WTC11 (cell line): Measurements from ENCODE around the gene FAM25A. TPM values are rescaled to one million over a fixed set of nuclear protein-coding genes. Genes with fewer than 3 reads are reported as not detected.

Experiments
- ATAC-seq: fragments of 200-7000 bp; cut with Tn5 transposase; 2 replicates; pipeline ENCODE4 v1.10.0; 2021; ENCODE audit warnings: mild to moderate bottlenecking, moderate library complexity
- CTCF ChIA-PET: fragments of 300-600 bp; sonication (Branson Sonifier 250); formaldehyde crosslinking; loops from one replicate; lab custom pipeline; 2021; ENCODE audit warnings: antibody characterized with exemption; lab: Charles Lee
- POLR2A ChIA-PET: fragments of 350-600 bp; sonication (Branson Sonifier 250); formaldehyde crosslinking; loops from one replicate; lab custom pipeline; 2021; ENCODE audit warnings: antibody characterized with exemption; lab: Charles Lee
- DNase-seq: peaks from one replicate; pipeline ENCODE4 v3.0.0; 2021; ENCODE audit warnings: low spot score
- H3K27ac Mint-ChIP-seq: 2 replicates; pipeline ENCODE4 v1.8.0; 2021; ENCODE audit warnings: mixed read lengths
- H3K27me3 Mint-ChIP-seq: 2 replicates; pipeline ENCODE4 v1.8.0; 2021; ENCODE audit warnings: low read depth, mild to moderate bottlenecking, moderate library complexity, mixed read lengths
- H3K36me3 Mint-ChIP-seq: 2 replicates; pipeline ENCODE4 v1.8.0; 2021; ENCODE audit warnings: mixed read lengths
- H3K4me1 Mint-ChIP-seq: 2 replicates; pipeline ENCODE4 v1.8.0; 2022; ENCODE audit warnings: mixed read lengths
- H3K4me3 Mint-ChIP-seq: 2 replicates; pipeline ENCODE4 v1.8.0; 2021; ENCODE audit warnings: mild to moderate bottlenecking, moderate library complexity, mixed read lengths
- H3K9me3 Mint-ChIP-seq: 2 replicates; pipeline ENCODE4 v1.8.0; 2021; ENCODE audit warnings: mixed read lengths
- ARID4B ChIP-seq: sonication (generic); formaldehyde crosslinking; IDR thresholded peaks from 2 replicates; pipeline ENCODE4 v1.8.0; 2023; ENCODE audit warnings: missing genetic modification reagents, mild to moderate bottlenecking, borderline replicate concordance
- ATF2 ChIP-seq: sonication (generic); formaldehyde crosslinking; IDR thresholded peaks from 2 replicates; pipeline ENCODE4 v1.8.1; 2022; ENCODE audit warnings: low read depth, missing genetic modification reagents, borderline replicate concordance
- ATF3 ChIP-seq: sonication (generic); formaldehyde crosslinking; conservative IDR thresholded peaks from 2 replicates; pipeline ENCODE4 v1.8.1; 2022; ENCODE audit warnings: mild to moderate bottlenecking, missing genetic modification reagents
- CREB1 ChIP-seq: sonication (generic); formaldehyde crosslinking; IDR thresholded peaks from 2 replicates; pipeline ENCODE4 v1.8.0; 2023; ENCODE audit warnings: mild to moderate bottlenecking, missing genetic modification reagents
- ELF4 ChIP-seq: sonication (generic); formaldehyde crosslinking; IDR thresholded peaks from 2 replicates; pipeline ENCODE4 v1.8.1; 2022; ENCODE audit warnings: low read depth, mild to moderate bottlenecking, moderate library complexity, missing genetic modification reagents
- ERG ChIP-seq: fragments of 250-450 bp; sonication (Bioruptor Pico); IDR thresholded peaks from 2 replicates; pipeline ENCODE4 v1.8.0; 2021; ENCODE audit warnings: mild to moderate bottlenecking
- GABPB1 ChIP-seq: sonication (generic); formaldehyde crosslinking; IDR thresholded peaks from 2 replicates; pipeline ENCODE4 v1.8.1; 2023; ENCODE audit warnings: mild to moderate bottlenecking, missing genetic modification reagents
- IRF1 ChIP-seq: sonication (generic); formaldehyde crosslinking; IDR thresholded peaks from 2 replicates; pipeline ENCODE4 v1.8.0; 2023; ENCODE audit warnings: missing genetic modification reagents
- IRF2 ChIP-seq: sonication (generic); formaldehyde crosslinking; IDR thresholded peaks from 2 replicates; pipeline ENCODE4 v1.8.0; 2022; ENCODE audit warnings: low read depth, missing genetic modification reagents, borderline replicate concordance
- NFATC4 ChIP-seq: fragments of 250-450 bp; sonication (Bioruptor Pico); IDR thresholded peaks from 2 replicates; pipeline ENCODE4 v1.9.0; 2021; ENCODE audit warnings: mild to moderate bottlenecking
- NFE2L1 ChIP-seq: sonication (generic); formaldehyde crosslinking; IDR thresholded peaks from 2 replicates; pipeline ENCODE4 v1.8.1; 2023; ENCODE audit warnings: missing genetic modification reagents
- NR2C2 ChIP-seq: sonication (generic); formaldehyde crosslinking; IDR thresholded peaks from 2 replicates; pipeline ENCODE4 v1.8.0; 2022; ENCODE audit warnings: mild to moderate bottlenecking, missing genetic modification reagents
- PRDM15 ChIP-seq: sonication (generic); formaldehyde crosslinking; IDR thresholded peaks from 2 replicates; pipeline ENCODE4 v1.8.0; 2022; ENCODE audit warnings: missing genetic modification reagents
- RELA ChIP-seq: sonication (generic); formaldehyde crosslinking; IDR thresholded peaks from 2 replicates; pipeline ENCODE4 v1.8.1; 2022; ENCODE audit warnings: missing genetic modification reagents, mild to moderate bottlenecking, borderline replicate concordance
- SMAD3 ChIP-seq: sonication (generic); formaldehyde crosslinking; IDR thresholded peaks from 2 replicates; pipeline ENCODE4 v1.8.0; 2022; ENCODE audit warnings: missing genetic modification reagents, mild to moderate bottlenecking, borderline replicate concordance
- ZMAT4 ChIP-seq: fragments of 250-450 bp; sonication (Bioruptor Pico); IDR thresholded peaks from 2 replicates; pipeline ENCODE4 v1.9.0; 2021; ENCODE audit warnings: mild to moderate bottlenecking
- ZNF219 ChIP-seq: sonication (generic); formaldehyde crosslinking; IDR thresholded peaks from 2 replicates; pipeline ENCODE4 v1.8.0; 2023; ENCODE audit warnings: missing genetic modification reagents, mild to moderate bottlenecking, borderline replicate concordance
- ZNF396 ChIP-seq: fragments of 250-450 bp; sonication (Bioruptor Pico); IDR thresholded peaks from 2 replicates; pipeline ENCODE4 v1.8.0; 2021; ENCODE audit warnings: mild to moderate bottlenecking, moderate library complexity, borderline replicate concordance
- ZNF512 ChIP-seq: sonication (generic); formaldehyde crosslinking; IDR thresholded peaks from 2 replicates; pipeline ENCODE4 v1.8.1; 2022; ENCODE audit warnings: missing genetic modification reagents, borderline replicate concordance
- total RNA-seq: library from RNA; stranded (reverse); gene quantifications from 3 replicates; pipeline ENCODE4 v1.2.3, GENCODE V29; 2021

The FAM25A gene
- total RNA-seq, 1 experiment from 2014 or later: not detected

GRCh38 chr10:87068281-87068680, 48.2 kb downstream of the FAM25A start:
- Mint-ChIP-seq H3K4me1 (no peaks in the 10 kb centered on the region), H3K27me3 (no peaks in the 10 kb centered on the region), H3K9me3 (no peaks in the 10 kb centered on the region), H3K4me3 (no peak overlapping the region), H3K27ac (no peak overlapping the region), H3K36me3 (peaks cover 46% of the 10 kb centered on the region)
- DNase-seq: no peak
- ATAC-seq: no peak
- ChIA-PET POLR2A (no interaction called here), CTCF (no interaction called here)
- no peak for TF ChIP-seq ELF4 (CRISPR knock-in tag)
- TF ChIP-seq ZNF219 (CRISPR knock-in tag): no peak
- no peak for TF ChIP-seq ZNF396 (CRISPR knock-in tag)
- TF ChIP-seq ATF3 (CRISPR knock-in tag): no peak
- TF ChIP-seq CREB1 (CRISPR knock-in tag): no peak
- TF ChIP-seq PRDM15 (CRISPR knock-in tag): no peak
- TF ChIP-seq ZNF512: no peak
- no peak for TF ChIP-seq GABPB1 (CRISPR knock-in tag)
- TF ChIP-seq IRF1: no peak

- H3K36me3 Mint-ChIP-seq: peaks cover 37% of the 10 kb centered on the region
- no peak for ATAC-seq
- TF ChIP-seq NR2C2 (CRISPR knock-in tag) (no peak), NFATC4 (CRISPR knock-in tag) (no peak), ERG (no peak), ARID4B (CRISPR knock-in tag) (no peak), SMAD3 (CRISPR knock-in tag) (no peak), ZMAT4 (CRISPR knock-in tag) (no peak), IRF2 (no peak), NFE2L1 (CRISPR knock-in tag) (no peak), ATF2 (CRISPR knock-in tag) (no peak), RELA (CRISPR knock-in tag) (no peak)
- TF ChIP-seq, all 79 proteins: peak for 0
- Mint-ChIP-seq H3K27ac (no peak overlapping the region), H3K27me3 (no peaks in the 10 kb centered on the region), H3K9me3 (no peaks in the 10 kb centered on the region), H3K4me1 (no peaks in the 10 kb centered on the region), H3K4me3 (no peak overlapping the region)
- POLR2A ChIA-PET: no interaction called here
- CTCF ChIA-PET: interaction anchor here (1.3 kb wide), 1 partner anchor 127 kb away, joined by 3 read pairs; no protein-coding TSS in a partner anchor
- no peak for DNase-seq
Observed at GRCh38 chr10:87072449-87072848, 52.4 kb downstream of the FAM25A start.
